Coronary artery (tissue), 2 donors: ENCODE data around the gene PHF5A.

Source experiments
- DNase-seq: peaks from one replicate; pipeline ENCODE4 v3.0.0-alpha.2; 2017; ENCODE audit warnings: low spot score
- H3K27ac ChIP-seq, 2 donors: fragments of 200-600 bp; sonication (generic); one replicate each; pipeline ENCODE4 v1.5.1; 2016 to 2019
- H3K4me3 ChIP-seq: fragments of 200-600 bp; sonication (generic); 2 replicates; pipeline ENCODE4 v1.5.1; 2016; ENCODE audit warnings: mild to moderate bottlenecking, moderate library complexity
- CTCF ChIP-seq: fragments of 200-600 bp; sonication (generic); IDR thresholded peaks from one replicate; pipeline ENCODE4 v1.5.1; 2019; ENCODE audit warnings: antibody characterized with exemption

Gene PHF5A

GRCh38 chr22:41511521-41511968, 43.1 kb upstream of the PHF5A start:
- Histone ChIP-seq H3K27ac (peak overlapping the region; percentile 64 to 71), H3K4me3 (no peak overlapping the region)
- no peak for TF ChIP-seq CTCF
- no peak for DNase-seq

GRCh38 chr22:41508770-41509170, 40.3 kb upstream of the PHF5A start:
- DNase-seq: no peak
- Histone ChIP-seq H3K4me3 (no peak overlapping the region), H3K27ac (peak overlapping the region; percentile 5 to 55)
- no peak for TF ChIP-seq CTCF

GRCh38 chr22:41507330-41508063, 39.0 kb upstream of the PHF5A start:
- peak overlapping the region in 1 of 2 donors; percentile 0 for H3K27ac ChIP-seq
- H3K4me3 ChIP-seq: no peak overlapping the region
- no peak for TF ChIP-seq CTCF
- DNase-seq: no peak

GRCh38 chr22:41505511-41506220, 37.2 kb upstream of the PHF5A start:
- DNase-seq: no peak
- no peak overlapping the region for H3K4me3 ChIP-seq
- H3K27ac ChIP-seq: peak overlapping the region in 1 of 2 donors; percentile 12
- no peak for TF ChIP-seq CTCF

- DNase-seq: no peak
- Histone ChIP-seq H3K27ac (peak overlapping the region; percentile 48 to 67), H3K4me3 (no peak overlapping the region)
- no peak for TF ChIP-seq CTCF
These were observed 36.3 kb upstream of the PHF5A start for GRCh38 chr22:41504816-41505215.

GRCh38 chr22:41504397-41504796, 35.9 kb upstream of the PHF5A start:
- Histone ChIP-seq H3K4me3 (no peak overlapping the region), H3K27ac (peak overlapping the region; percentile 48 to 67)
- TF ChIP-seq CTCF: no peak
- DNase-seq: peak; percentile 87

- Histone ChIP-seq H3K4me3 (no peak overlapping the region), H3K27ac (no peak overlapping the region)
- DNase-seq: no peak
- TF ChIP-seq CTCF: no peak
These were observed 32.7 kb upstream of the PHF5A start for GRCh38 chr22:41501209-41501608.
